Upper lobe of left lung (tissue), 4 donors: Measurements from ENCODE around the gene DERL3.

Experiments
- CTCF ChIP-seq, 6 experiments: fragments of 450-650 bp in 4 of 6; fragments of 200-600 bp in 2 of 6; sonication (generic) in 2 of 6; IDR thresholded peaks; one replicate each; pipeline ENCODE4 v1.5.1; 2016 to 2019; ENCODE audit warnings: antibody characterized with exemption in 6 of 6
- EP300 ChIP-seq, 4 donors: sonication (generic); formaldehyde crosslinking; IDR thresholded peaks; one replicate each; pipeline ENCODE4 v1.5.1; 2017; ENCODE audit warnings: antibody characterized with exemption in 4 of 4, control low read depth in 2 of 4
- POLR2A ChIP-seq, 4 donors: fragments of 450-650 bp; IDR thresholded peaks; one replicate each; pipeline ENCODE4 v1.5.1; 2016 to 2017; ENCODE audit warnings: antibody characterized with exemption in 4 of 4, mild to moderate bottlenecking in 2 of 4

GRCh38 chr22:23812378-23812777, 26.4 kb downstream of the DERL3 start:
- TF ChIP-seq CTCF (IDR thresholded peaks at IDR 0.05) (no peak), EP300 (IDR thresholded peaks at IDR 0.05) (no peak), POLR2A (IDR thresholded peaks at IDR 0.05) (no peak)
